ENCODE data around the gene NXNL1. TPM values are rescaled to one million over a fixed set of nuclear protein-coding genes. Genes with fewer than 3 reads are reported as not detected.

Gene NXNL1
- total RNA-seq, 1 experiment from 2014 or later: not detected

GRCh38 chr19:17473041-17473440, 12.3 kb upstream of the NXNL1 start:
- Histone ChIP-seq H3K9ac (ENCODE audit: low read length) (no peak overlapping the region), H3K9me2 (replicated peaks; ENCODE audit: low read length) (no peaks in the 10 kb centered on the region), H3K27me3 (ENCODE audit: low read length) (no peaks in the 10 kb centered on the region), H2AFZ (ENCODE audit: low read length) (no peak overlapping the region), H3K9me3 (ENCODE audit: low read length) (no peaks in the 10 kb centered on the region), H3F3A (ENCODE audit: low read length, unreplicated experiment) (no peaks in the 10 kb centered on the region), H3K79me2 (ENCODE audit: low read length) (peaks cover 7% of the 10 kb centered on the region; the same call in 1 of the 2 replicates), H4K20me1 (ENCODE audit: low read length) (no peaks in the 10 kb centered on the region), H3K36me3 (ENCODE audit: low read depth, low read length) (no peaks in the 10 kb centered on the region), H3K4me1 (ENCODE audit: insufficient read depth, low read length) (peaks cover 24% of the 10 kb centered on the region), H3K27ac (ENCODE audit: low read length) (no peak overlapping the region), H3K4me2 (ENCODE audit: low read length) (no peak overlapping the region), H3K4me3 (ENCODE audit: low read length) (no peak overlapping the region)
- CTCF ChIA-PET: no interaction called here
- intact Hi-C loops (cut with micrococcal nuclease): no loop called here
- BruUV-seq (replicated peaks): no TSS peak
- TF ChIP-seq EZH2 (IDR thresholded peaks at IDR 0.05; ENCODE audit: low read length, unreplicated experiment): no peak
- TF ChIP-seq EZH2phosphoT487 (IDR thresholded peaks at IDR 0.05; ENCODE audit: borderline replicate concordance, low read length): no peak
- TF ChIP-seq, protein P1, sequence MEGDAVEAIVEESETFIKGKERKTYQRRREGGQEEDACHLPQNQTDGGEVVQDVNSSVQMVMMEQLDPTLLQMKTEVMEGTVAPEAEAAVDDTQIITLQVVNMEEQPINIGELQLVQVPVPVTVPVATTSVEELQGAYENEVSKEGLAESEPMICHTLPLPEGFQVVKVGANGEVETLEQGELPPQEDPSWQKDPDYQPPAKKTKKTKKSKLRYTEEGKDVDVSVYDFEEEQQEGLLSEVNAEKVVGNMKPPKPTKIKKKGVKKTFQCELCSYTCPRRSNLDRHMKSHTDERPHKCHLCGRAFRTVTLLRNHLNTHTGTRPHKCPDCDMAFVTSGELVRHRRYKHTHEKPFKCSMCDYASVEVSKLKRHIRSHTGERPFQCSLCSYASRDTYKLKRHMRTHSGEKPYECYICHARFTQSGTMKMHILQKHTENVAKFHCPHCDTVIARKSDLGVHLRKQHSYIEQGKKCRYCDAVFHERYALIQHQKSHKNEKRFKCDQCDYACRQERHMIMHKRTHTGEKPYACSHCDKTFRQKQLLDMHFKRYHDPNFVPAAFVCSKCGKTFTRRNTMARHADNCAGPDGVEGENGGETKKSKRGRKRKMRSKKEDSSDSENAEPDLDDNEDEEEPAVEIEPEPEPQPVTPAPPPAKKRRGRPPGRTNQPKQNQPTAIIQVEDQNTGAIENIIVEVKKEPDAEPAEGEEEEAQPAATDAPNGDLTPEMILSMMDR (conservative IDR thresholded peaks at IDR 0.05; ENCODE audit: low read depth, low read length): no peak
- DNase-seq (peak; percentile 58), ATAC-seq (no peak)
- POLR2A ChIA-PET (ENCODE audit: unreplicated experiment): no interaction called here

GRCh38 chr19:17471410-17472125, 10.8 kb upstream of the NXNL1 start:
- TSS peak; percentile 32 for BruUV-seq (replicated peaks)
- POLR2A ChIA-PET (ENCODE audit: unreplicated experiment): no interaction called here
- Histone ChIP-seq H3K27me3 (ENCODE audit: low read length) (no peaks in the 10 kb centered on the region), H3K9me3 (ENCODE audit: low read length) (no peaks in the 10 kb centered on the region), H3K27ac (ENCODE audit: low read length) (no peak overlapping the region), H3F3A (ENCODE audit: low read length, unreplicated experiment) (no peaks in the 10 kb centered on the region), H3K4me1 (ENCODE audit: insufficient read depth, low read length) (peaks cover 24% of the 10 kb centered on the region), H3K9me2 (replicated peaks; ENCODE audit: low read length) (no peaks in the 10 kb centered on the region), H3K79me2 (ENCODE audit: low read length) (peaks cover 7% of the 10 kb centered on the region; the same call in 1 of the 2 replicates), H3K36me3 (ENCODE audit: low read depth, low read length) (no peaks in the 10 kb centered on the region), H3K4me2 (ENCODE audit: low read length) (peak overlapping the region; percentile 84), H3K9ac (ENCODE audit: low read length) (0 out of 2 replicates have a peak overlapping the region, but pooled peaks have one; percentile 27), H2AFZ (ENCODE audit: low read length) (0 out of 2 replicates have a peak overlapping the region, but pooled peaks have one; percentile 90), H4K20me1 (ENCODE audit: low read length) (no peaks in the 10 kb centered on the region), H3K4me3 (ENCODE audit: low read length) (peak overlapping the region; percentile 91; the same call in 1 of the 2 replicates)
- TF ChIP-seq EZH2 (IDR thresholded peaks at IDR 0.05; ENCODE audit: low read length, unreplicated experiment): no peak
- no peak for TF ChIP-seq EZH2phosphoT487 (IDR thresholded peaks at IDR 0.05; ENCODE audit: borderline replicate concordance, low read length)
- TF ChIP-seq, protein P1 (conservative IDR thresholded peaks at IDR 0.05; ENCODE audit: low read depth, low read length): no peak
- ATAC-seq: no peak
- DNase-seq: no peak
- CTCF ChIA-PET: interaction anchor here (0.6 kb wide), 1 partner anchor 57 kb away, joined by 7 read pairs; no protein-coding TSS in a partner anchor
- intact Hi-C loops (cut with micrococcal nuclease): no loop called here

Data from PC-3 (cell line).